Right renal cortex interstitium (tissue), 3 donors: ENCODE results near the gene PRRT2. TPM values are rescaled to one million over a fixed set of nuclear protein-coding genes. Genes with fewer than 3 reads are reported as not detected.
A peak's percentile ranks its signal among the peaks of the same experiment; 100 is the strongest.

Experiments
- DNase-seq, 3 donors: peaks; one replicate each; pipeline ENCODE4 v3.0.0-alpha.2; 2013; ENCODE audit warnings: low read depth in 3 of 3, low spot score in 2 of 3
- polyA plus RNA-seq, 3 donors: library from polyadenylated mRNA; unstranded; fragments of 120-200 nt; gene quantifications; one replicate each; pipeline ENCODE4 v1.2.1, GENCODE V29; 2013; ENCODE audit not compliant: insufficient read length in 3 of 3

The PRRT2 gene
- polyA plus RNA-seq, 3 donors: 6.5 to 12.4 (median 8.4) TPM

DNA sequence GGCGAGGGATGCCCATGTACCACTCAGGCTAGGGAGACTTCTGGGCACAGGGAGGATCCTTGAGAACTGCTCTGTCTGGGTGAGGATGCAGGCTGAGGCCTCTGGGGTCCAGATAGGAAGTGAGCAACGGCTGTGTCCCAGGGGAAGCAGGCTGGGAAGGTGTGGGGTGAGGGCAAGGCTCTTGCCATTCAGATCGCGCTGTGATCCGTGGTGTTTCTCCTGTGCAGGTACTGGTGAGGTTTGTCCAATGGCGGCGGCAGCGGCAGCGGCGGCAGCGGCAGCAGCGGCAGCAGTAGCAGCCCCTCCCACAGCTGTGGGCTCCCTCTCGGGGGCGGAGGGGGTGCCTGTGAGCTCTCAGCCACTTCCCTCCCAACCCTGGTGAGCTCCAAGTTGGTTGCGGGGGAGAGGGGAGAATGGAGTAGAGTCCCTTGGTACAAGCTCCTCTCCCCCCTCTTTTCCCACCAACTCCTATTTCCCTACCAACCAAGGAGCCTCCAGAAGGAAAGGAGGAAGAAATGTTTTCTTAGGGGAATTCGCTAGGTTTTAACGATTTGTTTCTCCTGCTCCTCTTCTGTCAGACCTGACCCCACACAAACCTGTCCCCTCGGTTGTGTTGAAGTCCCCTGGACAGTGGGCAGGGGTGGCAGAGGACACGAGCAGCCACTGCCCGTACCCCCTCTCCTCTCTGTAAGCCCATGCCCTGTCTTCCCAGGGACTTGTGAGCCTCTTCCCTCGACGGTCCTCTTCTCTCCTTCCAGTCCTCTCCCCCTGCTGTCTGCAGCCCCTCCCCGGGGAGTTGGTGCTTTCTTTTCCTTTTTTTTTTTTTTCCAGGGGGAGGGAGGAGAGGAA, 1.9 kb upstream of the PRRT2 start:
- DNase-seq: no peak

DNA sequence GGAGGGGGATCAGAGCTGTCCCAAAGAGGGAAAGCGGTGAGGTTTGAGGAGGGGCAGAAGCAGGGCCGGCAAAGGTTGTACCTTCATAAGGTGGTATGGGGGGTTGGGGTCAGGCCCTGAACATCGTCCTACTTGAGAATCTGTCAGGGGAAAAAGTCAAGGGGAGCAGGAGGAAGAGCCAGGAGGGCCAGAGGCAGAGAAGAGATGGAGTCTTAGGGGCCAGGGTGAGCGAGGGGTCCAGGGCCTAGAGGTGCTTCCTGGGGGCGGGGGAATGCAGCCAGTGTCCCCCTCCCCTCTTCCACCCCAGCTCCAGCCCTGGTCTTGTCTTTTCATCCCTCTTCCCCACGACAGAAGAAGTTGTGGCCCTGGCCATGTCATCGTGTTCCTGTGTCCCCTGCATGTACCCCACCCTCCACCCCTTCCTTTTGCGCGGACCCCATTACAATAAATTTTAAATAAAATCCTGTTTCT, 1.3 kb upstream of the PRRT2 start:
- no peak for DNase-seq

DNA sequence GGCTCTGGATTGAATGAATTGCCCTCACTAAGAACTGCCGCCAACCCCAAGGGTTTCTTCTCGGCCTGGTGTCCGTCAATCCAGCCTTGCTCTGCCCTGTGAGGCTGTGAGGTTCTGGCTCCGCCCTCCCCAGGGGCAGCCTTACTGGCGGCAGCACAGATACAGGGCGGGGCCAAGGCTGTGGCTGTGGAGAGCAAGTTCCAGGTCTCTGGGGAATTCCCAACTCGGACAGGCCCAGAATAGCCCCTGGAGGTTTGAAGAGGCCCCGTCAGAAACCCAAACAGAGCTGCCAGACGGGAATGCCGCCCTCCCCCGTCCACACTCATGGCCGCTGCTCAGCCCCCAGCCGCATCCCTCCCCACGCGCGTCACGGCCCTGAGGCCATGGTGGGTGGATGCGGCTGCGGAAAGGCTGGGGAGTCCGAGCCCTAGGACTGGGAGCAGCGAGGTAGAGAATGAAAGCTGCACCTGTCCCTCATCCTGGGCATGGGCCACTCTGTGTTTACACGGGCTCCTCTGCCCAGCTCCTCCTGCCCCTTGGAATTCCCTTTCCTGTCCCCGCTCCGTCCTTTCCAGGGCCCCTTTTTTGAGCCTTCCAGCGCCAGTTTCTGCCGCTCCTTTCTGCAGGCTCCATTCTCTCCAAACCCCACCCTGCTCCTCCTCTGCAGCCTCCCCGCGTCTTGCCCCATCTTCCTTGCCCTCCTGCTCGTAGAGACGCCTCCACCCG, 660 bp upstream of the PRRT2 start:
- DNase-seq: peak; percentile 80 to 92 (median 85)

DNA sequence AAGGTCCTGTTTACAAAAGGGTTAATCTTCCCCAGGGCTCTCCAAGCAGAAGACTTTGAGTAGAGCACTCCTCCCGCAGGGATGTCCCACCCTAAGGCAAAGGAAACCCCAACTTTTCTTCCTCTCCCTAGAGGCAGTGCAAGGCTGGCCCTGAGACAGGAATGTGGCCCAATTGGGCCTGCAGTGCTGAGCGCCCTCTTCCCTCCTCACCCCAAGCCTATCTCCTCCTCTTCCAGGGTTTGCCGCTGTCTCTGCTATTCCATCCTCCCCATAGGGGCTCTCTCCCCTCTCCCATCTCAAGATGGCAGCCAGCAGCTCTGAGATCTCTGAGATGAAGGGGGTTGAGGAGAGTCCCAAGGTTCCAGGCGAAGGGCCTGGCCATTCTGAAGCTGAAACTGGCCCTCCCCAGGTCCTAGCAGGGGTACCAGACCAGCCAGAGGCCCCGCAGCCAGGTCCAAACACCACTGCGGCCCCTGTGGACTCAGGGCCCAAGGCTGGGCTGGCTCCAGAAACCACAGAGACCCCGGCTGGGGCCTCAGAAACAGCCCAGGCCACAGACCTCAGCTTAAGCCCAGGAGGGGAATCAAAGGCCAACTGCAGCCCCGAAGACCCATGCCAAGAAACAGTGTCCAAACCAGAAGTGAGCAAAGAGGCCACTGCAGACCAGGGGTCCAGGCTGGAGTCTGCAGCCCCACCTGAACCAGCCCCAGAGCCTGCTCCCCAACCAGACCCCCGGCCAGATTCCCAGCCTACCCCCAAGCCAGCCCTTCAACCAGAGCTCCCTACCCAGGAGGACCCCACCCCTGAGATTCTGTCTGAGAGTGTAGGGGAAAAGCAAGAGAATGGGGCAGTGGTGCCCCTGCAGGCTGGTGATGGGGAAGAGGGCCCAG, 1.0 kb downstream of the PRRT2 start:
- no peak for DNase-seq

DNA sequence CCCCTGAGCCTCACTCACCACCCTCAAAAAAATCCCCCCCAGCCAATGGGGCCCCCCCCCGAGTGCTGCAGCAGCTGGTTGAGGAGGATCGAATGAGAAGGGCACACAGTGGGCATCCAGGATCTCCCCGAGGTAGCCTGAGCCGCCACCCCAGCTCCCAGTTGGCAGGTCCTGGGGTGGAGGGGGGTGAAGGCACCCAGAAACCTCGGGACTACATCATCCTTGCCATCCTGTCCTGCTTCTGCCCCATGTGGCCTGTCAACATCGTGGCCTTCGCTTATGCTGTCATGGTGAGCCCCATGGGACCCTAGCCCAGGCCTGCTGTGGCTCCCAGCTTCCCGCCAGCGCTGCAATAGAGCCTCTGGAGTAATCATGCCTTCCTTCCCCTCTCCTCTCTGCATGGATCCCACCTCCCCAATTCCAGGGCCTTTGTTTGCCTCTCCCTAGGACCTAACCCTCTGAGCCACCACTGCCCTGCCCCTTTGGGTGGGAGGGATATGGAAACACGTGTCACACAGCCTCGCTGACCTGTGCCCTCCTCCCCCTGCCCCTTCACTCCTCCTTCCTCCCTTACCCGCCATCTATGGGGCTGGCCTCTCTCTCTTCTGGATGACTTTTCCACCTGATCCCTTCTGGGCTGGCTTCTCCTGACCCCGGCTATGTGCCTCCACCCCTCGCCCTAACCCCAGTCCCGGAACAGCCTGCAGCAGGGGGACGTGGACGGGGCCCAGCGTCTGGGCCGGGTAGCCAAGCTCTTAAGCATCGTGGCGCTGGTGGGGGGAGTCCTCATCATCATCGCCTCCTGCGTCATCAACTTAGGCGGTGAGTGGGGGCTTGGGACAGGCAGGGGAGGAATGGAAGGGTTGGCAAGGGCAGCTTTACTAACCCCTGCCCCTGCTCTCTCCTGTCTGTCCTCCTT, 1.9 kb downstream of the PRRT2 start:
- no peak for DNase-seq

DNA sequence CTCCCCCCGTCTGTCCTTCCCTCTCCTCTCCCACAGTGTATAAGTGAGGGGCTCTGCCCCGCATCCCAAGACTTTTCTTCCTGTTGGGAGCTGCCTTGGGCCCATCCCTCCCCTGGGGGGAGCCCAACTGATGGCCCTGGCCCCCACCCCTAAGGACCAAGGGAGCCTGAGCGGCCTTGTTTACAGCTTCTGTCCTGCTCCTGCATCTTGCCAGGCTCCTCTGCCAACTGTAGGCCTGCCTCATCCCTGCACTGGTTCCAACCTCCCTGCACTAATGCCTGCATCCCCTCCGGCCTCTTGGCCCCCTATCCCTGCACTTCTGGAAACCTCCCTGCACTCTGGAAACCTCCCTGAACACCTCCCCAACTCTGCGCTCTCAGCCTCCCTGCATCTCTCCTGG, 2.6 kb downstream of the PRRT2 start:
- DNase-seq: no peak

DNA sequence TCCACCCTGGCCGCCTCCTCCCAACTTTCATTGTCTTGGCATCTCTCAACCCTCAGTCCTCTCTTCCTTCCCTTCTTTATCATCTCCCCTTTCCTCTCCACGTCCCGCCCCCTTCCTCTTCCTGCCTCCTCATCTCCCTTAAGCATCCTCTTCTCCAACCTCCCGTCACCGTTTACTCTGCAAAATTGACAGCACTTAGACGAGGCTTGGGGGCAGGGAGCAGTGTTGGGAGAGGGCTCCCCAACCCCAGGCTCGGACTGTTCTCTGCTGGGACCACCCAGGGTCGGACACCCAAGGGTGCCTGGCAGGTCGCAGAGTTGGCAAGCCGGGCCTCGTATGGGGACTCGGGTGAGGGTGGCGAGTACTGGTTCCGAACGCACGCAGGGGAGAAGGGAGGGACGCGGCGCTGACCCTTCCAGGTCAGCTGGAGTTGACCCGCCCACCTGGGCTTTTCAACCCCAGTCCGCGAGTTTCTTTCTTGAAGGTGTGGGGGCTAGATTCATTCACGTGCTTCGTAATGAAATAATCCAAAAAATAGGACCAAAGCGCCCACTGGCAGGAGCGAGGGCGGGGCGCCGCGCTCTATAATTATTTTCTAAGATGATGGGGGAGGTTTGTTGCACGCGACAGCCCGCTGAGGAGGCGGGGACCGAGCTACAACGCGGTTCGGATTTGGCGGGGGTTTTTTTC, 3.2 kb downstream of the PRRT2 start:
- DNase-seq: no peak

DNA sequence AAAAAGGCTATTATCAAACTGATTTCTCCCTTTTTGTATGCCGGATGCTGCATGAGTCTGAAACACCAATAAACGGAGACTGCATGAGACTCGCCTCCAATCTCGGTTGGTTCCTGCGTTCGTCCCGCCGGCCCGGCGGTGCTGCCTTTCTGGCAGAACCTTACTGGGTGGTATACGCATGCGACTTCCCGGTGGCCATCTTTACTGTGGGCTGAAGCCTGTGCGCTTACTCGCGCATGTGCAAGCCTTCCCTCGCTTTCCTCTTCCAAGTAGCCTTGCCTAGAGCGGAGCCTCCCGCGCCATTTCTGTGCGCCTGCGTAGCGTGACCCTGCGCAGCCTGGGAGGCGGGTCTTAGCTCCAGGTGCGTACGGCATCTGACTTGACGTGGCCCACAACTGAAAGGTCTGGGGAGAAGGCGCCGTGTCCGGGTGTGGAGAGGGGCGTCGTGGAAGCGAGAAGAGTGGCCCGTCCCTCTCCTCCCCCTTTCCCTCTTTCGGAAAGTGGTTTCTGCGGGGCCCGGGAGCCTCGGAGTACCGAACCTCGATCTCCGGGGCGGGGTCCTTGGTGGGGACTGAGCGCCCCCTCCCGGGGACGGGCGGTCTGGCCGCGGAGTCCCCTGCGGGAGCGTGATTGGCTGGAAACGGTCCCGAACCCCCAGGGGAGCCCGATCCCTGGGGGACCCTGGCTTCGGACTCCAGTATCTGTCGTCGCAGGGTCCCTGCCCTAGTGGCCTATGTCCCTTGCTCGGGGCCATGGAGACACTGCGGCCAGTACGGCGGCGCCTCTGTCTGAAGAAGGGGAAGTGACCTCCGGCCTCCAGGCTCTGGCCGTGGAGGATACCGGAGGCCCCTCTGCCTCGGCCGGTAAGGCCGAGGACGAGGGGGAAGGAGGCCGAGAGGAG, 4.0 kb downstream of the PRRT2 start, which contains the start of gene PAGR1:
TSS of gene PAGR1 (plus strand) at position 360 of the 901 bp plus-strand sequence. CDS start at position 734, 374 bp downstream.
- peak; percentile 98 to 99 (median 98) for DNase-seq

DNA sequence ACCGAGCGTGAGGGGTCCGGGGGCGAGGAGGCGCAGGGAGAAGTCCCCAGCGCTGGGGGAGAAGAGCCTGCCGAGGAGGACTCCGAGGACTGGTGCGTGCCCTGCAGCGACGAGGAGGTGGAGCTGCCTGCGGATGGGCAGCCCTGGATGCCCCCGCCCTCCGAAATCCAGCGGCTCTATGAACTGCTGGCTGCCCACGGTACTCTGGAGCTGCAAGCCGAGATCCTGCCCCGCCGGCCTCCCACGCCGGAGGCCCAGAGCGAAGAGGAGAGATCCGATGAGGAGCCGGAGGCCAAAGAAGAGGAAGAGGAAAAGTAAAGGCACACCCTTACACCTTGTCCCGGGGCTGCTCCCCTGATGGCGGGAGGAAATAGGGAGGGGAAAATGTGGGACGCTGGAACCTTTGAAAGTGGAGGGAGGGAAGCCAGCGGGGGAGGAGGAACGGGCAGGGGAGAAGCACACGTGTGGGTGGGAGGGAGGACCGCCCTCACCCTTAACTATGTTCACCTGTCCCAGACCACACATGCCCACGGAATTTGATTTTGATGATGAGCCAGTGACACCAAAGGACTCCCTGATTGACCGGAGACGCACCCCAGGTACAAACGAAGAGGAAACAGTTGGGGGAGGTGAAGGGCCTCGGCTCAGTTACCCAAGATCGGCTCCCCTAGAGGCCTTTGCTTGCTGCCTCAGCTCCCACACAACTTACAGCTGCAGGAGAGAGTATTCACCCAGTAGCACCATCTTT, 4.9 kb downstream of the PRRT2 start:
- DNase-seq: peak in 1 of 3 donors; percentile 39

DNA sequence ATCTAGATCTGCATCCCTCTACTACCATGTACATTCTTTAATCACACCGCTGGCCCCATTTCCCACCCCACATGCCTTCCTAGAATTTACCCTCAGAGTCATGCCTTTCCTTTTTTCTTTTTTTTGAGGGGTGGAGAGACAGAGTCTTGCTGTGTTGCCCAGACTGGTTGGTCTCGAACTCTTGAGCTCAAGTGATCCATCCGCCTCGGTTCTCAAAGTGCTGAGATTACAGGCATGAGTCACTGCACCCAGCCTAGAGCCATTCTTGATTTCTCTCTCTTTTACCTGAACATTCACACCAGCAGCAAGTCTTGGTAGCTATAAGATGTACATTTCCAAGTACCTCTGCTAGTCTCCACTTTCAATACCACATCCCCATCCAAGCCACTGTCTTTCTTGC, 6.1 kb downstream of the PRRT2 start:
- DNase-seq: no peak

DNA sequence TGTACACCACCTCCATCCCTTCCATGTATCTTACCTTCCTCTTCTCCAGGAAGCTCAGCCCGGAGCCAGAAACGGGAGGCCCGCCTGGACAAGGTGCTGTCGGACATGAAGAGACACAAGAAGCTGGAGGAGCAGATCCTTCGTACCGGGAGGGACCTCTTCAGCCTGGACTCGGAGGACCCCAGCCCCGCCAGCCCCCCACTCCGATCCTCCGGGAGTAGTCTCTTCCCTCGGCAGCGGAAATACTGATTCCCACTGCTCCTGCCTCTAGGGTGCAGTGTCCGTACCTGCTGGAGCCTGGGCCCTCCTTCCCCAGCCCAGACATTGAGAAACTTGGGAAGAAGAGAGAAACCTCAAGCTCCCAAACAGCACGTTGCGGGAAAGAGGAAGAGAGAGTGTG, 7.5 kb downstream of the PRRT2 start:
- no peak for DNase-seq

DNA sequence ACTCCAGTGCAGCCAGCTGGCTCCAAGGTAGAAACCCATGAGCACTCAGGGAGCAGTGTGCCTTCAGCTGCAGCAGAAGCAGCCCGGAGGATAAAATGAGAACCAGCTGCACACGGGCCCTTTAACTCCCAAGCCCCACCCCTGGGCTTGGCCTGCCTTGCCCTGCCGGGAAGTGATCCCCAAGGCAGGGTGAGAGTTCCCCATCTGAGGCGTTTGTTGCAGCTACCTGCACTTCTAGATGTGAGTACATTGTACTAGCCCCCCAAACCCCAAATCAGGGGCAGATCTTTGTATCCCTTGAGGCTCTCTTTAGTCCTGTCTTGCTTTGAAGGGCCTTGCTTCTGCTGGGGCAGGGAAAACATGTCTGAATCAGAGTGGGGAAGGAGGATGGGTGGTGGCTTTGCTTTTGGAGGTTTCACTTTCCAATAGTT, 8.3 kb downstream of the PRRT2 start, which contains the start of gene MVP:
TSS of gene MVP (plus strand) at position 192 of the 431 bp plus-strand sequence. CDS start 10,088 bp downstream, outside the sequence.
- no peak for DNase-seq

DNA sequence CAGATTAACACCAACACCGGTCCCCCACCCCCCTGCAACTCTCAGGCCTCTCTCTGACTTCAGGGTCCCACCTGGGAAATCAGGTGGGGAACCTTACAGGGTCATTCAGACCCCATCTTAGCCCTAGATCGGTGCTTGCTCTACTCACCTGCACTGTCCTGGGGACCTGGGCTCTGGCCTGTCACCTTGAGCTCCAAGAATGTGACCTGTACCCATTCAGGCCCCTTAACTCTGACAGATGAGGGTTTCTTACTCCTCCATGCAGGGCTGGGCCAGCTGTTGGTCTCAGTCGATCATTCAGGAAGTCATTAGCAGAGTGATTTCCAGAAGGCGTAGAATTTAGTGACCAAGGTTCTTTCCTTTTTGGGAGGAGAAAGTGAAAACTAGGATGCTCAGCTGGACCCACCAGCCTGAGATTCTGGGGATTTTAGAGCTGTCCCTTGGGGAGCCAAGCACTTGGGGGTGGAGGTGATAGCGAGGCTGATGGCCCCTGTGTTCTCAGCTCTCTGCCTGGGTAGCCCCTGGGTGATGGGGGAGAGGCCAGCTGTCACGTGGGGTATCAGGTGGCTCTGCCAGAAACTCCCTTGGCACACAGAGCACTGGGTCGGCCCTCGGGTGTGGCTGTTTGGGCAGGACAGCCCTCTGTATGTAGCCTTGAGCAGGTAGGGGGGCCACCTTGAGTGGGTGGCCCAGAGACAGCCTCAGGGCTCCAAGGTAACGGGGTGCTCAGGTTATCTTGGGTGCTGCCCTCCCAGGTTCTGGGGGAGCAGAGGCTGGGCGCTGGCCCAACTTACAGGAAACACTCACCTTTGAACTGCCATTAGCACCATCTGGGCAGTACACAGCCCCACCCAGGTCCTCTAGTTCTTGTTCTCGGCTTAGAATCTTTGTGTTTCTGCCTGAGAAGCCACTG, 9.0 kb downstream of the PRRT2 start:
- DNase-seq: no peak

DNA sequence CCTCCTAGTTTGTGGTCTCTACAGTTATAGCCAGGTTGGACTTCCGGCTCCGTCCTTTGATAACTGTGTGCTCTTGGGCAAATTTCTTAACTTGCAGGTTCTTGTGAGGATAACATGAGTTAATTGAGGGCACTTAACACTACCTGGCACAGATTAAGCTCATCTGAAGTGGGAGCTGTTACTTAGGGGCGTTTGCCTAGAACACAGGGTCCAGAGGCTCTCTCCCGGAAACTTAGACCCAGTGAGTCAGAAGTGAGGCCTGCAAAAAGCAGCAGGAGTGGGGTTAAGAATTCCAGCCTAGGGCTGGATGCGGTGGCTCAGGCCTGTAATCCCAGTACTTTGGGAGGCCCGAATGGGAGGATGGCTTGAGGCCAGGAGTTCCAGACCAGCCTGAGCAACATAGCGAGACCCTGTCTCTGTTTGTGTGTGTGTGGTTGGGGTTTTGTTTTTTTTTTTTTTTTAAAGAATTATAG, 9.7 kb downstream of the PRRT2 start:
- DNase-seq: no peak

DNA sequence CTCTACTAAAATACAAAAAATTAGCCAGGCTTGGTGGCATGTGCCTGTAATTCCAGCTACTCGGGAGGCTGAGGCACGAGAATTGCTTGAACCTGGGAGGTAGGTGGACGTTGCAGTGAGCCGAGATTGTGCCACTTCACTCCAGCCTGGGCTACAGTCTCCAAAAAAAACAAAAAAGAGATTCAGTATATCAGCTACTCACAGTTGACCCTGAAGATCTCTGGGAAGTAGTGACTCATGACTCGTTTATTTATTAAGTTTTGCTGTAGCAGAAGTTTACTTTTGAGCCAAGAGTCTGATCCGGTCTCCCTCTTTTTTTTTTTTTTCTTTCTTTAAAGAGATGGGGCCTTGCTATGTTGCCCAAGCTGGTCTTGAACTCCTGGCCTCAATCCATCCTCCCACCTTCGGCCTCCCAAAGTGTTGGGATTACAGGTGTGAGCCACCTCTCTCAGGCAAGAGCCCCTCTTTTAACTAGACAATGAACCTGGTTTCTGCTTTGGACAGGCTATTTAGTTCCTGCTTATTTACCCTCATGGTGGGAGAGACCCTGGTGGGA, 12.7 kb downstream of the PRRT2 start:
- no peak for DNase-seq
